Thyroid gland (tissue), 4 donors: ENCODE data around the gene STX2. TPM values are rescaled to one million over a fixed set of nuclear protein-coding genes. Genes with fewer than 3 reads are reported as not detected.

Experiments used
- DNase-seq, 2 donors: peaks; one replicate each; pipeline ENCODE4 v3.0.0-alpha.2; 2019
- H3K27ac ChIP-seq, 3 donors: fragments of 200-600 bp; sonication (generic); 1 replicate in 2 of 3; 2 replicates in 1 of 3; pipeline ENCODE4 v1.5.1; 2016 to 2019; ENCODE audit warnings: mild to moderate bottlenecking in 1 of 3, moderate library complexity in 1 of 3
- H3K27me3 ChIP-seq: fragments of 200-600 bp; sonication (generic); one replicate; pipeline ENCODE4 v1.5.1; 2019
- H3K36me3 ChIP-seq, 2 donors: fragments of 200-600 bp; sonication (generic); one replicate each; pipeline ENCODE4 v1.5.1; 2016 to 2019
- H3K4me1 ChIP-seq, 2 donors: fragments of 200-600 bp; sonication (generic); one replicate each; pipeline ENCODE4 v1.5.1; 2017 to 2019
- H3K4me3 ChIP-seq, 3 donors: fragments of 200-600 bp; sonication (generic); replicated peaks in 1 of 3; 1 replicate in 2 of 3; 2 replicates in 1 of 3; pipeline ENCODE4 v1.5.1; 2016; ENCODE audit warnings: mild to moderate bottlenecking in 1 of 3
- H3K9me3 ChIP-seq: fragments of 200-600 bp; sonication (generic); one replicate; pipeline ENCODE4 v1.5.1; 2017
- POLR2A ChIP-seq, 2 donors: fragments of 450-650 bp; IDR thresholded peaks; one replicate each; pipeline ENCODE4 v1.6.1; 2017; ENCODE audit warnings: antibody characterized with exemption in 2 of 2, mild to moderate bottlenecking in 2 of 2, moderate library complexity in 1 of 2
- WGBS, 2 donors: methylation state at CpG; one replicate each; pipeline ENCODE4 v1.1.5; 2017; 5-methylcytosine and 5-hydroxymethylcytosine counted together
- intact Hi-C: fragments of 100-400 bp; cut with DNase I; formaldehyde crosslinking; loops from one replicate; pipeline ENCODE4 v1.15.1; 2023
- total RNA-seq, 4 donors: library from RNA; depleted of rRNA; stranded (reverse); fragments of >200 nt; gene quantifications; one replicate each; pipeline ENCODE4 v1.2.3, GENCODE V29; 2016
- TF ChIP-seq, protein P1 (sequence below), 6 experiments: fragments of 200-600 bp in 3 of 6; fragments of 450-650 bp in 3 of 6; sonication (generic) in 3 of 6; IDR thresholded peaks; one replicate each; pipeline ENCODE4 v1.5.1; 2016 to 2019; ENCODE audit warnings: antibody characterized with exemption in 6 of 6, mild to moderate bottlenecking in 2 of 6, inconsistent platforms in 1 of 6, moderate library complexity in 1 of 6

Gene STX2
- total RNA-seq, 4 donors from 2014 or later = 18.0 to 43.0 (median 26.1) TPM

DNA sequence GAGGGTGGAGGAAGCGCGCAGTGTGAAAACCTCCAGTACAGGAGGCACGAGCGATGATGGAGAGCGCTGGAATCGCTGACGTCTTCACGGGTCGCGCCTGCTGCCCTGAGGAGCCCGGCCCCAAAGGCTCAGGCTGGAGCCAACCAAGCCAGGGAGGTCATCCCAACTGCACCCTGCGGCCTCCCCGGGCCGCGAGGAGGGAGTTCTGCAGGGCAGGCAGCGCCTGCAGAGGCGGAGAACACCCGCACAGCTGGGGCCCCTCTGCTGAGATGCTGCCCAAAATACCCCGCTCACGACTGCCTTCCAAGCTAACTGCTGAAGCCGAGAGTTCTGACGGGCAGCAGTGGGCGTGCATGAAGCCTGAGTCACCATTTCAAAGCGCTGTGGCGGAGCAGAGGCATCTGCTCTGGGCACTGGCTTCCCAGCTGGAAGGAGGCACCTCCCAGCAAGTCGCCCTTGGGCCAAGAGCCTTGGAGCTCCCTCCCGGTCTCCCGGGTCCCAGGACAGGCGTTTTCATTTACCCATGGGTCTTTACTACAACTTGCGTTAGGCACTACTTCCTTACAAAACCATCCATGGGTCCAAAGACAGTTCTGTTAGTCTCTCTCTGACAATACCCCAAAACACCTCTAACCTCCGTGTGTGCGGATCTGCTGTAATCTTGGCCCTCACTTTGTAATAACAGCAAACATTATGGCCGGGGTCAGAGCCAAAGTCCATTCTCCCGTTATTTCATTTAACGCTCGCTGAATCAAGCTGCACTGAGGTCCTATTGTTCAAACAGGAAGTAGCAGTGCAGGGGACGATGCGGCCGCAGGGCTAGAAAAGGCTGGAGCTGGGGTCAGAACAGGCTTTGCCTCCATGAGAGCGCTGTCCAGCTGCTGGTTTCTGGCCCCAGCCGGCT, 62.8 kb downstream of the STX2 start:
- TF ChIP-seq POLR2A (IDR thresholded peaks at IDR 0.05) = no peak
- TF ChIP-seq, protein P1, sequence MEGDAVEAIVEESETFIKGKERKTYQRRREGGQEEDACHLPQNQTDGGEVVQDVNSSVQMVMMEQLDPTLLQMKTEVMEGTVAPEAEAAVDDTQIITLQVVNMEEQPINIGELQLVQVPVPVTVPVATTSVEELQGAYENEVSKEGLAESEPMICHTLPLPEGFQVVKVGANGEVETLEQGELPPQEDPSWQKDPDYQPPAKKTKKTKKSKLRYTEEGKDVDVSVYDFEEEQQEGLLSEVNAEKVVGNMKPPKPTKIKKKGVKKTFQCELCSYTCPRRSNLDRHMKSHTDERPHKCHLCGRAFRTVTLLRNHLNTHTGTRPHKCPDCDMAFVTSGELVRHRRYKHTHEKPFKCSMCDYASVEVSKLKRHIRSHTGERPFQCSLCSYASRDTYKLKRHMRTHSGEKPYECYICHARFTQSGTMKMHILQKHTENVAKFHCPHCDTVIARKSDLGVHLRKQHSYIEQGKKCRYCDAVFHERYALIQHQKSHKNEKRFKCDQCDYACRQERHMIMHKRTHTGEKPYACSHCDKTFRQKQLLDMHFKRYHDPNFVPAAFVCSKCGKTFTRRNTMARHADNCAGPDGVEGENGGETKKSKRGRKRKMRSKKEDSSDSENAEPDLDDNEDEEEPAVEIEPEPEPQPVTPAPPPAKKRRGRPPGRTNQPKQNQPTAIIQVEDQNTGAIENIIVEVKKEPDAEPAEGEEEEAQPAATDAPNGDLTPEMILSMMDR (IDR thresholded peaks at IDR 0.05) = no peak
- DNase-seq = peak; percentile 29 to 37
- no peak overlapping the region for H3K4me3 ChIP-seq
- intact Hi-C loops = no loop called here
- H3K4me1 ChIP-seq = peaks cover 4 to 11% of the 10 kb centered on the region in 2 donors
- no peaks in the 10 kb centered on the region for H3K27me3 ChIP-seq
- no peaks in the 10 kb centered on the region for H3K9me3 ChIP-seq
- 8 to 15% methylated on average over 34 to 37 of the region's 41 CpGs for WGBS, 2 donors
- no peaks in the 10 kb centered on the region for H3K36me3 ChIP-seq
- H3K27ac ChIP-seq = no peak overlapping the region

DNA sequence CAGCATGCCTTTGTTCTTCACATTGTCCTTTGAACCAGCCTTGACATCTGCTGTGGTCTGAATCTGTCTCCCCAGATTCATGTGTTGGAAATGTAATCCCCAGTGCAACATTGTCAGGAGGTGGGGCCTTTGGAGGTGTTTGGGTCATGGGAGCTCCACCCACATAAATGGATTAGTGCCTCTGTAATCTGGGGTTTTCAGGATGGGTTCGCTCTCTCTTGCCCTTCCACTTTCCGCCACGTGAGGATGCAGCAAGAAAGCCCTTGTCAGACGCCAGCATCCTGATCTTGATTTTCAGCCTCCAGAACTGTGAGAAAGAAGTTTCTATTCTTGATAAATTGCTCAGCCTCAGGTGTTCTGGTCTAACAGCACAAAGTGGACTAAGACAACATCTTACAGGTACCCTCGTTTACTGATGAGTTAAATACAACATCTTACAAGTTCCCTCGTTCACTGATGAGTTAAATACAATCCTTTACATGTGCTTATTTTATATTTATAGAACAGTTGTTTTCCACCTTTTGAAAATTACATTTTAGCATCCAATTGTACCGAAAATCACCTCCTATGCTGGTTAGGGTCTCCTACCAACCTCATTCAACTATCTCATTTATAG, 68.5 kb downstream of the STX2 start:
- DNase-seq = no peak
- intact Hi-C loops = no loop called here
- WGBS, 2 donors = 88 to 89% methylated on average over 7 of the region's 7 CpGs
- H3K27me3 ChIP-seq = no peaks in the 10 kb centered on the region
- TF ChIP-seq, protein P1 (IDR thresholded peaks at IDR 0.05) = no peak
- no peak for TF ChIP-seq POLR2A (IDR thresholded peaks at IDR 0.05)
- no peaks in the 10 kb centered on the region for H3K4me1 ChIP-seq
- no peaks in the 10 kb centered on the region for H3K36me3 ChIP-seq
- no peaks in the 10 kb centered on the region for H3K9me3 ChIP-seq
- H3K27ac ChIP-seq = no peak overlapping the region
- H3K4me3 ChIP-seq = no peak overlapping the region

DNA sequence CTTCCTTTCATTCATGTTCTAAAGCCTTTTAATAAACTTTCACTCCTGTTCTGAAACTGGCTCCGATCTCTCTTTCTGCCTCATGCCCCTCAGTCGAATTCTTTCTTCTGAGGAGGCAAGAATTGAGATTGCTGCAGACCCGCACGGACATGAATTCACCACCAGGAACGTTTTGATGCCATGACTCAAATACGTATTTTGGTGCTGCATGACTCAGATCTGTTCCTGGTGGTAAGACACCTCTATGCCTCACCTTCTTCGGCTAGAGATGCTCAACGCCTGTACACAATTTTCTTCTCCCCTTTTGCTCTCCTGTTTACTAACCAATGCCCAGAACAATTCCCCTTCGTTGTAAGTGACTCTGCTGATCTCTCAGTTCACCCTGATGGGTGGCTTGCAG, 70.9 kb downstream of the STX2 start:
- intact Hi-C loops = no loop called here
- Histone ChIP-seq H3K36me3 (no peaks in the 10 kb centered on the region), H3K9me3 (no peaks in the 10 kb centered on the region), H3K4me3 (no peak overlapping the region), H3K4me1 (no peaks in the 10 kb centered on the region), H3K27me3 (no peaks in the 10 kb centered on the region), H3K27ac (no peak overlapping the region)
- DNase-seq = no peak
- 70 to 77% methylated on average over 9 of the region's 9 CpGs for WGBS, 2 donors
- TF ChIP-seq, protein P1 (IDR thresholded peaks at IDR 0.05) = no peak
- no peak for TF ChIP-seq POLR2A (IDR thresholded peaks at IDR 0.05)

DNA sequence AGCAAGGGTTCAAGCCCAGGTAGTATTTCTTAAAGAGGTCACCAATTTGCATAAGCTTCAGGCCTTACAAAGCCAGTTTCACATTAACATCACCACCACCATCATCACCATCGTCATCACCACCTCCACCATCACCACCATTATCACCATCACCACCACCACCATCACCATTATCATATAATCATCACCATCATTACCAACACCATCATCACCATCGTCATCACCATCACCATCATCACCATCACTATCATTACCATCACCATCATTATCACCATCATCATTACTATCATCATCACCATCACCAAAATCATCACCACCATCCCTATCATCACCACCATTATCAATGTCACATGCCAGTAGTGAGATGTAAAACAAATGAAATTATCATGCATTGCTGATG, 72.6 kb downstream of the STX2 start:
- TF ChIP-seq, protein P1 (IDR thresholded peaks at IDR 0.05) = no peak
- Histone ChIP-seq H3K9me3 (no peaks in the 10 kb centered on the region), H3K27me3 (no peaks in the 10 kb centered on the region), H3K27ac (no peak overlapping the region), H3K36me3 (no peaks in the 10 kb centered on the region), H3K4me3 (no peak overlapping the region), H3K4me1 (no peaks in the 10 kb centered on the region)
- DNase-seq = no peak
- intact Hi-C loops = no loop called here
- WGBS, 2 donors = 91 to 93% methylated on average over 2 of the region's 2 CpGs

DNA sequence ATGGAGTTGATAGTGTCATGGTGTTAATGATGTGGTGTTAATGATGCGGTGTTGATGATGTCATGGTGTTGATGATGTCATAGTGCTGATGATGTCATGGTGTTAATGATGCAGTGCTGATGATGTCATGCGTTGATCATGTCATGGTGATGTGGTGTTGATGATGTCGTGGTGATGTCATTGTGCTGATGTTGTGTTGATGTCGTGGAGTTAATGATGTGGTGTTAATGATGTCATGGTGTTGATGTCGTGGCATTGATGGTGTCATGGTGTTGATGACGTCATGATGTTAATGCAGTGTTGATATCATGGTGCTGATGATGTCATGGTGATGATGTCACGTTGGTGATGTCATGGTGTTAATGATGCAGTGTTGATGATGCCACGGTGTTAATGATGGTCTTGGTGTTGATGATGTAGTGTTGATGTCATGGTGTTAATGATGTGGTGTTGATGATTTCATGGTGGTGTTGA, 73.8 kb downstream of the STX2 start:
- Histone ChIP-seq H3K4me1 (no peaks in the 10 kb centered on the region), H3K4me3 (no peak overlapping the region), H3K9me3 (no peaks in the 10 kb centered on the region), H3K27me3 (no peaks in the 10 kb centered on the region), H3K36me3 (no peaks in the 10 kb centered on the region), H3K27ac (no peak overlapping the region)
- 90 to 94% methylated on average over 8 of the region's 8 CpGs for WGBS, 2 donors
- TF ChIP-seq, protein P1 (IDR thresholded peaks at IDR 0.05) = no peak
- no peak for TF ChIP-seq POLR2A (IDR thresholded peaks at IDR 0.05)
- DNase-seq = no peak
- intact Hi-C loops = no loop called here
